ENCODE measurements around the gene POLD2.
"Not testable (repeated sequence)": the region's sequence is repeated elsewhere in the genome, so short reads cannot be mapped to it uniquely, and the experiment has no call there.

The POLD2 gene

GRCh38 chr7:44138698-44139097 lies 15.3 kb upstream of the POLD2 start:
- no peak for DNase-seq

GRCh38 chr7:44136731-44137130 lies 13.4 kb upstream of the POLD2 start:
- DNase-seq = no peak

- DNase-seq = no peak
Measured at GRCh38 chr7:44134943-44135628, 11.7 kb upstream of the POLD2 start.

- DNase-seq = no peak
Measured at GRCh38 chr7:44133295-44133694, 9.9 kb upstream of the POLD2 start.

- DNase-seq = no peak
Measured at GRCh38 chr7:44132039-44132438, 8.7 kb upstream of the POLD2 start.

GRCh38 chr7:44131173-44132029 lies 8.1 kb upstream of the POLD2 start:
- no peak for DNase-seq

- no peak for DNase-seq
Measured at GRCh38 chr7:44128721-44129582, 5.6 kb upstream of the POLD2 start.

- DNase-seq = no peak
Measured at GRCh38 chr7:44127161-44127560, 3.8 kb upstream of the POLD2 start.

- DNase-seq = not testable (repeated sequence)
Measured at GRCh38 chr7:44126574-44126973, 3.2 kb upstream of the POLD2 start.

GRCh38 chr7:44124822-44125202 lies 1.5 kb upstream of the POLD2 start:
- DNase-seq = no peak

- DNase-seq = no peak
Measured at GRCh38 chr7:44122529-44122928, 819 bp downstream of the POLD2 start.

GRCh38 chr7:44121761-44122420 lies 1.5 kb downstream of the POLD2 start:
- DNase-seq = no peak

- DNase-seq = no peak
Measured at GRCh38 chr7:44120395-44120794, 3.0 kb downstream of the POLD2 start.

GRCh38 chr7:44119829-44120380 lies 3.4 kb downstream of the POLD2 start:
- no peak for DNase-seq

- DNase-seq = no peak
Measured at GRCh38 chr7:44117801-44118429, 5.4 kb downstream of the POLD2 start.

GRCh38 chr7:44116789-44117666 lies 6.3 kb downstream of the POLD2 start:
- DNase-seq = no peak

- DNase-seq = no peak
Measured at GRCh38 chr7:44116087-44116788, 7.1 kb downstream of the POLD2 start.

GRCh38 chr7:44114586-44115310 lies 8.6 kb downstream of the POLD2 start:
- DNase-seq = no peak

GRCh38 chr7:44113764-44114354 lies 9.5 kb downstream of the POLD2 start:
- DNase-seq = no peak
